H1 (cell line): ENCODE results near the gene SRCIN1.
A peak's percentile ranks its signal among the peaks of the same experiment; 100 is the strongest.

Experiments
- BCL11A ChIP-seq, 2 experiments: IDR thresholded peaks; one replicate each; pipeline ENCODE4 v1.6.1; 2011; ENCODE audit warnings: low read depth in 2 of 2, low read length in 2 of 2, mild to moderate bottlenecking in 2 of 2
- CBX5 ChIP-seq: fragments of 300-800, 300-1000 bp; sonication (generic); IDR thresholded peaks from 2 replicates; pipeline ENCODE4 v1.7.1; 2016; ENCODE audit warnings: antibody characterized with exemption, low read length, low read depth
- CEBPB ChIP-seq: IDR thresholded peaks from 2 replicates; pipeline ENCODE4 v1.6.1; 2012; ENCODE audit warnings: low read depth, low read length
- CREB1 ChIP-seq: IDR thresholded peaks from 2 replicates; pipeline ENCODE4 v1.6.1; 2012; ENCODE audit warnings: inconsistent platforms
- CTCF ChIP-seq, 3 experiments: IDR thresholded peaks; 1 replicate in 2 of 3; 2 replicates in 1 of 3; pipeline versions ENCODE4 v1.5.1 to v1.6.1; 2011; ENCODE audit warnings: low read length in 3 of 3, mild to moderate bottlenecking in 3 of 3, inconsistent platforms in 2 of 3, low read depth in 1 of 3, moderate library complexity in 1 of 3; ENCODE audit not compliant: insufficient read depth in 1 of 3; ENCODE audit errors: control extremely low read depth in 1 of 3
- EZH2 ChIP-seq: fragments of 200-600 bp; sonication (generic); IDR thresholded peaks from 2 replicates; pipeline ENCODE4 v1.7.1; 2012; ENCODE audit warnings: low read depth, mild to moderate bottlenecking, moderate library complexity, low read length, inconsistent platforms; ENCODE audit not compliant: severe bottlenecking
- HDAC2 ChIP-seq, 2 experiments: fragments of 300-600 bp in 1 of 2; sonication (generic) in 1 of 2; IDR thresholded peaks; 2 replicates each; pipeline ENCODE4 v1.6.1; 2011 to 2012; ENCODE audit warnings: low read depth in 2 of 2, low read length in 2 of 2, mild to moderate bottlenecking in 2 of 2, moderate library complexity in 2 of 2, borderline replicate concordance in 1 of 2, inconsistent platforms in 1 of 2
- JUN ChIP-seq: IDR thresholded peaks from 2 replicates; pipeline ENCODE4 v1.6.1; 2011; ENCODE audit warnings: low read depth, mild to moderate bottlenecking, improper control_type of control experiment, low read length
- KDM5A ChIP-seq: fragments of 200-600 bp; IDR thresholded peaks from 2 replicates; pipeline ENCODE4 v1.7.1; 2012; ENCODE audit warnings: mild to moderate bottlenecking, low read length, inconsistent platforms, mixed read lengths
- POLR2A ChIP-seq, 2 experiments: IDR thresholded peaks; 1 replicate in 1 of 2; 2 replicates in 1 of 2; pipeline ENCODE4 v1.6.1; 2011; ENCODE audit warnings: low read depth in 2 of 2, low read length in 2 of 2, mild to moderate bottlenecking in 2 of 2; ENCODE audit errors: control extremely low read depth in 1 of 2
- POLR2AphosphoS5 ChIP-seq: IDR thresholded peaks from 2 replicates; pipeline ENCODE4 v1.6.1; 2011; ENCODE audit warnings: low read depth, low read length
- SP1 ChIP-seq: IDR thresholded peaks from 2 replicates; pipeline ENCODE4 v1.6.1; 2011; ENCODE audit warnings: low read depth, low read length
- SRF ChIP-seq: IDR thresholded peaks from 2 replicates; pipeline ENCODE4 v1.6.1; 2011; ENCODE audit warnings: mild to moderate bottlenecking, low read depth, low read length, moderate library complexity
- TAF1 ChIP-seq: IDR thresholded peaks from 2 replicates; pipeline ENCODE4 v1.6.1; 2011; ENCODE audit warnings: mild to moderate bottlenecking, low read depth, low read length

GRCh38 chr17:38565853-38566665, 39.7 kb downstream of the SRCIN1 start:
- TF ChIP-seq CTCF (IDR thresholded peaks at IDR 0.05; ENCODE audit: control extremely low read depth in 1 of 3, insufficient read depth in 1 of 3, low read depth in 1 of 3, low read length in 3 of 3) (no peak), POLR2A (IDR thresholded peaks at IDR 0.05; ENCODE audit: control extremely low read depth in 1 of 2, low read depth in 2 of 2, low read length in 2 of 2) (no peak), POLR2AphosphoS5 (no peak), EZH2 (peak; percentile 62), SP1 (no peak), JUN (no peak), KDM5A (no peak), CEBPB (no peak), BCL11A (IDR thresholded peaks at IDR 0.05; ENCODE audit: low read depth in 2 of 2, low read length in 2 of 2) (no peak), SRF (no peak), CREB1 (no peak), CBX5 (no peak), HDAC2 (IDR thresholded peaks at IDR 0.05; ENCODE audit: borderline replicate concordance in 1 of 2, low read depth in 2 of 2, low read length in 2 of 2) (no peak), TAF1 (no peak)
